ENCODE measurements around the gene OR2L5. TPM values are rescaled to one million over a fixed set of nuclear protein-coding genes. Genes with fewer than 3 reads are reported as not detected.

OR2L5 gene, protein sequence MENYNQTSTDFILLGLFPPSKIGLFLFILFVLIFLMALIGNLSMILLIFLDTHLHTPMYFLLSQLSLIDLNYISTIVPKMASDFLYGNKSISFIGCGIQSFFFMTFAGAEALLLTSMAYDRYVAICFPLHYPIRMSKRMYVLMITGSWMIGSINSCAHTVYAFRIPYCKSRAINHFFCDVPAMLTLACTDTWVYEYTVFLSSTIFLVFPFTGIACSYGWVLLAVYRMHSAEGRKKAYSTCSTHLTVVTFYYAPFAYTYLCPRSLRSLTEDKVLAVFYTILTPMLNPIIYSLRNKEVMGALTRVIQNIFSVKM
- total RNA-seq = 0.44 TPM

DNA sequence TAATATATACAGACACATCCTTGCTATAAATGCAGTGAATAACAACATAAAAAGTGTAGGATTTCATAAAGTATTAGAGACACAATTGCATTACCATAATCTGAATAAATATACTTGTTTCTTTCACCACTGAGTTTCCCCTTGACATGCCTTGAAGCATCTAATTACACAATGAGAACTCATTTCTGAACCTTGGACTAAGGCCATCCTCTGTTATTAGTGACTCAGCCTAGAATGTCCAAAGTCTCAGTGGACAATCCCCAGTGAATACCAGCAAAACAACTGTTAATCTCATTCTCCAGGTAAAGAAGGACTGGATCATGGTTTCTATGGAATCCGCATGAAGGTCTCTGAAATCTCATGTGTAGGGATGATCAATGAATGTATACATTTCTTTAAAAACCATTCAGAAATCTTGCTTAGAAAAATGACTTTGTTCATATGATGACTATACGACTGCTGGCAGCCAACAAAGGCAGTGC, at the start of gene OR2L5:
OR2L5 (plus strand) TSS at position 432 of the 482 bp plus-strand sequence. CDS start 8,288 bp downstream, outside the sequence.

DNA sequence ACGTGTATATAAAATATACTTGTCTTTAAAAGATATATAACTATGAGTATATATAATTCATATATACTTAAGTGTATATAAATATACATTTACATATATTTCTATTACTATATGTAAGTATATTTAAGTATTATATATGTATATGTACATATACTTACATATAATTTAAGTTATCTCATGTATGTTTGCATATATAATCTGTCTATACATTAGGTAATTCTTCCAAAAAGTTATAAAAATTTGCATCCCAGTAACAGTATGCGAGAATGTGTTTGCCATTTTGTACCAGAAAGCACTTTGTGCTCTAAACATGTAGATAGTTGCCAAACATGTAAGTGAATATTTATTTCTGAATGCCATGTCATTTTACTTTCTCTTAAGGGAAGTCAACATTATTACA, 48.5 kb upstream of the OR2L5 start, which contains the start of gene OR2AK2:
OR2AK2 (plus strand) TSS at position 301 of the 400 bp plus-strand sequence. CDS start 144 bp downstream, outside the sequence.

DNA sequence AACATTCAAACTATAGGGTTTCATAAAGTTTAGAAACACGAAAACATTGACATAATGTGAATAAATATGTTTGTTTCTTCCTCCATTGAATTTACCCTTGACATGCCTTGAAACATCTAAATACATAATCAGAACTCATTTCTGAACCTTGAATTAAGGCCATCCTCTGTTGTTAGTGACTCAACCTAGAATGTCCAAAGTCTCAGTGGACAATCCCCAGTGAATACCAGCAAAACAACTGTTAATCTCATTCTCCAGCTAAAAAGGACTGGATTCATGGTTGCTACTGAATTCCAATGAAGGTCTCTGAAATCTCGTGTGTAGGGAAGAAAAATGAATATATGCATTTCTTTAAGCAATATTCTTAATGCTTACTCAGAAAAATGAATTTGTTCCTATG, 16.3 kb downstream of the OR2L5 start, which contains the start of gene OR2L2:
OR2L2 (plus strand) TSS at position 301 of the 400 bp plus-strand sequence. CDS start 8,198 bp downstream, outside the sequence.

DNA sequence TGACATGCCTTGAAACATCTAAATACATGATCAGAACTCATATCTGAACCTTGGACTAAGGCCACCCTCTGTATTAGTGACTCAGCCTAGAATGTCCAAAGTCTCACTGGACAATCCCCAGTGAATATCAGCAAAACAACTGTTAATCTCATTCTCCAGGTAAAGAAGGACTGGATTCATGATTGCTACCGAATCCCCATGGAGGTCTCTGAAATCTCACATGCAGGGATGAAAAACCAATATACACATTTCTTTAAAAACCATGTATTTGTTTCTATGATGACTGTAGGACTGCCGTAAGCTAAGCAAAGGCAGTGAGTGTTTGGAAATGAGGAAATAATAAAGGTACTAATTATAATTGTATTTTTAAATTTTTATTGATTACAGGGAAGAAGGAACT, 33.1 kb downstream of the OR2L5 start, which contains the start of gene OR2L3:
OR2L3 (plus strand) TSS at position 301 of the 400 bp plus-strand sequence. CDS start 13,846 bp downstream, outside the sequence.

Other genes with a start within 250 kb of the OR2L5 start
- gene OR14A16, start 189.5 kb upstream of the OR2L5 start, total RNA-seq = not detected
- not detected for gene OR11L1, start 171.8 kb upstream of the OR2L5 start, total RNA-seq
- 7.0 TPM for gene TRIM58, start 156.5 kb upstream of the OR2L5 start, total RNA-seq
- gene OR2W3, start 118.1 kb upstream of the OR2L5 start, total RNA-seq = 0.44 TPM
- gene OR2T8, start 93.4 kb upstream of the OR2L5 start, total RNA-seq = not detected
- not detected for gene OR2AJ1, start 88.8 kb upstream of the OR2L5 start, total RNA-seq
- gene OR2L8, start 64.8 kb upstream of the OR2L5 start, total RNA-seq = not detected
- gene OR2AK2, start 48.4 kb upstream of the OR2L5 start, total RNA-seq = not detected
- gene OR2L2, start 16.4 kb downstream of the OR2L5 start, total RNA-seq = 0.88 TPM
- 0.33 TPM for gene OR2L3, start 33.2 kb downstream of the OR2L5 start, total RNA-seq
- gene OR2L13, start 81.5 kb downstream of the OR2L5 start, total RNA-seq = 0.71 TPM
- gene OR2M5, start 131.5 kb downstream of the OR2L5 start, total RNA-seq = not detected
- gene OR2M2, start 161.2 kb downstream of the OR2L5 start, total RNA-seq = not detected
- not detected for gene OR2M3, start 183.6 kb downstream of the OR2L5 start, total RNA-seq
- gene OR2M4, start 217.8 kb downstream of the OR2L5 start, total RNA-seq = not detected